NCI-H1930 (cell line): ENCODE measurements around the gene TUBA8.
"Not testable (repeated sequence)": the region's sequence is repeated elsewhere in the genome, so short reads cannot be mapped to it uniquely, and the experiment has no call there.

ENCODE experiments used
- DNase-seq, 2 experiments: peaks; one replicate each; lab custom pipeline; 2025; lab: John Stamatoyannopoulos, UW

The TUBA8 gene

DNA sequence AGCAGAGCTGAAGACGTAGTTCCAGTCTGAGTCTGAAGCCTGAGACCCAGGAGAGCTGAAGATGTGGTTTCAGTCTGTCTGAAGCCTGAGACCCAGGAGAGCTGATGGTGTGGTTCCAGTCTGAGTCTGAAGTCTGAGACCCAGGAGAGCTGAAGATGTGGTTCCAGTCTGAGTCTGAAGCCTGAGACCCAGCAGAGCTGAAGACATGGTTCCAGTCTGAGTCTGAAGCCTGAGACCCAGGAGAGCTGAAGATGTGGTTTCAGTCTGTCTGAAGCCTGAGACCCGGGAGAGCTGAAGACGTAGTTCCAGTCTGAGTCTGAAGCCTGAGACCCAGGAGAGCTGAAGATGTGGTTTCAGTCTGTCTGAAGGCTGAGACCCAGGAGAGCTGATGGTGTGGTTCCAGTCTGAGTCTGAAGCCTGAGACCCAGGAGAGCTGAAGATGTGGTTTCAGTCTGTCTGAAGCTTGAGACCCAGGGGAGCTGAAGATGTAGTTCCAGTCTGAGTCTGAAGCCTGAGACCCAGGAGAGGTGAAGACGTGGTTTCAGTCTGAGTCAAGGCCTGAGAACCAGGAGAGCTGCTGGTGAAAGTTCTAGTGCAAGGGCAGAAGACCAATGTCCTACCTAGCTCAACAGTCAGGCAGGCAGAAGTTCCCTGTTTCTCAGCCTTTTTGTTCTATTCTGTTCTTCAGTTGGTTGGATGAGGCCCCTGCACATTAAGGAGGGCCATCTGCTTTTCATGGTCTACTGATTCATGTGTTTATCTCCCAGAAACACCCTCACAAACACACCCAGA lies 3.9 kb upstream of the TUBA8 start:
- not testable (repeated sequence) for DNase-seq

DNA sequence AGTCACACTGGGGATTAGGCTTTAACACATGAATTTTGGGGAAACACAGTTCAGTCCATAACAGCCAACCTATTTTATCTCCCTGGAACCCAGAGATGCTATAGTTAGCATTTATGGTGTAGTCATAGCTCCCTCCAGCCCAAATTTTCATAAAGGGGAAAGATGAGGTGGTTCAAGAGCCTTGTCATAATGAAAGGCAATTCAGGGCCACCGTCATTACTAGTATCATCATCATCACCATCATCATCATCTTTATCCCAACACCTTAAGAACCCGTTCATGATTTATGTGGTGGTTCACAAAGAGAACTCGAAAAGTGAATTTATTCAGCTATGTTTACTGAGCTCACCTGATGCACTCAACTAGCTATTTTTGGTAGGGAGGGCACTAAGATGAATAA lies 2.4 kb upstream of the TUBA8 start:
- DNase-seq, result no peak

DNA sequence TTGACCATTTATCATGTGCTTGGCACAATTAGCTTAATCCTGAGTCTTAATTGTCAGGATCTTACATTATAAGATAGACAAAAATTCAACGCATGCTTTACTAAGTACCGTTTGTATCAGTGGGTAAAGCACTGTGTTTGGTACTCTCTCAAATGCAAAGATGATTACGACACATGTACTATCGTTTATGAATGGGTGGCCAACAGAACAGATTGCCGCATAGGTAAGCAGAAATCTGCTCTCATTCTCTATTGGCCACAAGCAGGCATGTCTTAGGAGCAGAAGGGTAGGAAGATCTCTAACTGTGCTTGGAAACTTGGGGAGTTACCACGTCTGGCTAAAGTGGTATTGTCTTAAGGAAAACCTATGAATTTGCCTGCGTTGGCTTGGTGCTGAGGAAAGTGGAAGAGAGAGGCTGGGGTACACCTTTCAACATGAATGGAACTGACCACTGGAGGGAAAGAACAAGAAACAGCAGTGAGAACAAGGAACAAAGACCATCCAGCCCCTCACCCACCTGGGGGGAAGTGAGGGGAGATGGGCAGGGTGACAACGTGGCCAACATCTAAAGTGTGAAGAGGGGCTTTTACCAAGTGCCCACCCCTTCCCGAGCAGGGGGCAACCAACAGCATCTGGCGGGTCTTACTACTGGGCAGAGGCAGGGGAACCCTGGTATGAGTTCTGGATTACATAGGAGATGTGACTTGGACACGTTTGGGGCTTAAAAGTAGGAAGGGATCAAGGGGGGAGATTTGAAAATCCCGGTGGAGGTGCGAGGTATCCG lies 1.0 kb upstream of the TUBA8 start:
- no peak for DNase-seq

DNA sequence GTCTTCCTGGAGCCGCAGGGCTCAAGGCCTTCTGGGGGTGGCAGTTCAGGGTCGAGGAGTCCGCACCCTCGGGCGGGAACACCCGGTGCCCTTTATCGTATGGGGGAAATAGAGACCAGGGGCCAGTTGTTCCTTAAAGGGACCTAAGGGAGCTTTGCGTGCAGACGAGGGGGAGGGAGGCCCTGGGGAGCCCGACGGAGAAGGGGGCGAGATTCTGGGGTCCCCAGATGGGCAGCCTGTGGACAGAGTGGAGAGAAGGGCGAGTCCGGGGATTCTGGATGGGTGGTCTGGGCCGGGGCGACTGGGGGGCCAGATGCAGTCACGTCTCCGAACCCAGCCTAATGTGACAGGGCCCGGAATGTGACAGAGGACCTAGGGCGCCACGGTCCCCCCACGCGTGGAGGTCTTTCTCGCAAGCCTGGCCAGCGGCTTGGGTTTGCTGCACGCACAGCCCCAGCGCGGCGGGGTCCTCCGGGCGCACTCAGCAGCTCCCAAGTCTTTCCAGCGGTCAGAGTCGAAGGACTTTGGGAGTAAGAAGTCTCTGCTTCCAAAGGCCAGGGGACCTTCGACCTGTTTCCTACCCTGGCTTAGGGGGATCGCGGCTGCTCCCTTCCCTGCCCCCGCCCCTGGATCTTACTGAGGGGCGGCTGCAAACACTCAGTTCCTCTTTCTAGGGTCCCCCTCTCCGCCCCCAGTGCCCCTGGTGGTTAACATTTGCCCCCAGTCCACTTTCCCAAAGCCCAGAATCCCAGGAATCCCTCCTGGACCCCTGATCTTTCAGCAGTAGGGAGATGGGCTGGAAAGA lies 547 bp downstream of the TUBA8 start:
- no peak for DNase-seq

DNA sequence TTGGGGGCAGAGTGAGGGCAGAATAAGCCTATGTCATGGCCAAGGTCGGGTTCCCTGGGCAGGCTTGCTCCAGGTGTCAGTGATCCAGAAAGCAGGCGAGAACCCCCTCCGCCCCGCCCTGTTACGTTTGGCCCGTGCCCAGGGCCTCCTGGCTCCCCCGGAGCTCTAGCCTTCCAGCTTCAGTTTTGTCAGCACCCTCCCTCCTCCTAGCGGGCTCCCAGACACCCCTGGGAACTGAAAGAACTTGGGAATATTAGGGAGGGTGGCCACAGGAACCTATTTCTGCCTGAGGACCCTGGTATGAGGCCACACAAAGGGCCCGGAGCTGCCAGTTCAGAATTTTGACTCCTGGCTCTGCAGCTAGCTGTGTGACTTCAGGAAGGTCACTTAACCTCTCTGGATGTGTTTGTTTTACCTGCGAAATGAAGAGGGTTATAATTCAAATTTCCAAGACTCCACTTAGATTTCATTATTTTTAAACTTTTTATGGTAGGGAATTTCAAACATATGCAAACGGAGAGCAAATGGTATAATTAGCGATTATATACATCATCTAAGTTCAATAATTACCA lies 1.2 kb downstream of the TUBA8 start:
- no peak for DNase-seq

DNA sequence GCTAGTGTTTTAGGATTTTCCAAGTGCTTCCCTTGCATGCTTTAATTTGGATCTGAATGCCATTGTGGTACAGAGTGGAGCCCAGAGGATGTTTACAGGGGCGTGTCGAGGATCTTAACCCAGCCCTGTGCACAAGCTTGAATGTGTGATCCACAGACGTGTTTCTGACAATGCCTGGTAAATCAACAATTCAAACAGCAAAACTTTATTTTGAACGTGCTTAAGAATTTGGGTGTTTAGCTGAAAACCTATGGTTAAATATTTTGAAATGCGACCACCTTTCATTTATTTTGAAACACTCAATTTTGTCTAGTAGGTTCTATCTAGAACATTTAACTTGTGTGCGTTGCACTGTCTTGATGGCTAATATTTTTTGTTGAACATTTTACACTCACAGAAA lies 1.8 kb downstream of the TUBA8 start:
- no peak for DNase-seq

DNA sequence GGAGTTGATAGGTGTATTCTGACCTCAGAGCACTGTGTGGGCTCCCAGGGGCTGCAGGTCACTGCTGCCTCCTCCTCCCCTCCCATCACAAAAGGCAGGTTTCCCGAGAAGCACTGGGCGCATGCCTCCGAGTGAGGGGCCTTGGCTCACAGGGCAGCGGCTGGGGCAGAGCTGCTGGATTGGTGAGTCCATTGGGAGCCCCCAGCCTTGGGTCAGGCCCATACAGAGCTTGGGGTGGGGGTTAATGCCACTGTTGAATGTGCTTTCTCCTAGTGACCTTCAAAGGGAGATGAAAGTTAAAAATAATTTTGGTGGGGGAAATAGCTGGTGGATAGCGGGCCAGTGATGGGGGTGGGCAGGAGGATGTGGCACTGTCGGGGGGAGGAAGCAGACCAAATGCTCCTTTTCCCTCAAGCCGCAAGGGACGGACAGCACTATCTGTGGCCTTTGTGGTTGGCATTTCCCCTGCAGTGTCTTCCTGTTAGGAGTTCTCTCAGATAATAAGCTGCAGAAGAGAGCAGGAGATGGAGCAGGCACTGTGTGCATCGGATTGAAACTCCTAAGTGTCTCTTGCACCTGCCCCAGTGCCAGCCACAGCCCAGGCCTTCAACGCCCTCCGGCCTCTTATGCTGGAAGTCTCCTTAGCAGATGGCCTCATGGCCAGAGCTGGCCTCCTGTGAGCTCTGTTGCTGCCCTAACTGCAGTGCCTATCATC lies 3.2 kb downstream of the TUBA8 start:
- DNase-seq, result no peak

DNA sequence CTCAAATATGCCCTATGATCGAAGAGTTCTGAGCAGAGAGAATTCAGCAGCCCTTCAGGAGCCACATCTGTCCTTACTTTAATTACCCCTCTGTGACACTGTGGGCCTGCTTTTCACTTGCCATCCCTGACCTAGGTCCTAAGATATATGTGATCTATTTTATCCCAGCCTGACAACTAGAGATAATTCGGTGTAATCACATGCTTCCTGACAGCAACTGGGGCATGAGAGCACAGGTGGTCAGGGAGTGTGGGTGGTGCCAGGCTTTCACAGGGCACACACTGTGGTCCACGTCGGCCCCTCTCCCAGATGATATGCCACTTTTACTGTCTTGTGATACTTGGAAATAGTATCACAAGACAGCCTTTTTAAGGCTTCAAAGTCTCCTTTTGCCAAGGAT lies 3.9 kb downstream of the TUBA8 start:
- DNase-seq, result no peak

DNA sequence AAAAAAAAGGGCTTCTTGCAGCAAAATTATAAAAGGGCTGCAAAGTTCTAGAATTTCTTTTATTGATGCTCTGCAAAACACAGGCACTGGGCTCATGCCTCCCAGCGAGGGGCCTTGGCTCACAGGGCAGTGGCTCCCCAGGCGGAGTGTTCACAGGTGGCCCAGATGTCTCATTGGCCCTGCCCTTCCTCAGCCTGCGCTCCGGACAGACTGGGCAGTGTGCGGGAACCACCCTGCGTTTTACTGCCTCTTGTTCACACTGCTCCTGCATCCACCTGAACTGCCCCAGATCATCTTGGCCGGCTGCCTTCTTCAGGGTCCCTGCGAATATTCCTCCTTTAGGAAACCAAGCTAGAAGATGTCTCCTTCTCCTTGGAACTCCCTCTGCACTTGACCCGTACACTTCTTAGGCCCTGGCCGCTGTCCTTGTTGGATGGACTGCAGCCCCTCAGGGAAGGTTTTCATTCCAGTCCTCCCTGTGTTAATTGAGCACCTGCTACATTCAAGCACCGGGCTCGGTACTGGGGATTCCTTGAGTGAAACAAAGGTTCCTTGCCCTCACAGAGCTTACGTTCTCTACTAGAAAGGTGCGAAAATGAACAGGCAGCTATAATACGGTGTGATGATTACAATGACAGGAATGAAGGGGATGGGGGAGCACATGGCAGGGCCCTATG lies 4.5 kb downstream of the TUBA8 start:
- no peak for DNase-seq

DNA sequence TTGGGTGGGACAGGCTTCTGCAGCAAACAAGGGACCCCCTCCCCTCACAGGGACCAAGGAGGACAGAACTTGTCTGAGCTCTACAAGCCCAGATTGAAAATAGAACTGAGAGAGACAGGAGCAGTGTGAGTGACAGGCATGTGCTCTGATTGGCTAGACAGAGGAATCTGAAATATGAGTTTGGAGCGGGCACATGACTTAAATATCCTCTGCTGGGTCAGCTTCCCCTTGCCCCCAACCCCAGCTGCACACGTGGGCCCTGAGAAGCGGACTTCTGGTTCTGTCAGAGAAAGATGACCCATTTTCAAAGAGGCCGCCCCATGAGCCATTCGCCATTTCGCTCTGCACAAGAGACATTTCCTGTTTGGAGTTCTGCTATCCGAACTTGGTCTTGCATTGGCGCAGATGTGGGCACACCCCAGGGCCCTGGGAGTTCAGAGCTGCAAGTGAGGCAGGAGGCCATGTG lies 5.3 kb downstream of the TUBA8 start:
- DNase-seq, result no peak

DNA sequence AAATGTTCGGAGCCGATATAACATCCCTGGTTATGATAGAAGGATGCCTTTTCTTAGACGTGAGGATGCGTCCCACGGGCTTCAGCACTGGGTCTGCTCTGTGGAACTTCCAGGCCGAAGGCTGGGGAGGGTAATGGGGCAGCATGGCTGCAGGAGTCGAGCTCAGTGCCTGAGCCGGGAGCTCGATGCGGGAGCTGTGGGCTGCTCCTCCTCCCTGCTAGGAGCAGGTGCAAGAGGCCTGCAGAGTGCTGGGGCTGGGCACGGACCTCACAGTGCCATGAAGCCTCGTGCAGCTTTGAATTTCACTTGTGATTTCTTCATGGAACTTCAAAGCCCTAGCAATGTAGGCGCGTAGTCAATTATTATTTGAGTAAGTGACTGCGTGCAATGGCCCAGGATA lies 6.0 kb downstream of the TUBA8 start:
- DNase-seq, result no peak

DNA sequence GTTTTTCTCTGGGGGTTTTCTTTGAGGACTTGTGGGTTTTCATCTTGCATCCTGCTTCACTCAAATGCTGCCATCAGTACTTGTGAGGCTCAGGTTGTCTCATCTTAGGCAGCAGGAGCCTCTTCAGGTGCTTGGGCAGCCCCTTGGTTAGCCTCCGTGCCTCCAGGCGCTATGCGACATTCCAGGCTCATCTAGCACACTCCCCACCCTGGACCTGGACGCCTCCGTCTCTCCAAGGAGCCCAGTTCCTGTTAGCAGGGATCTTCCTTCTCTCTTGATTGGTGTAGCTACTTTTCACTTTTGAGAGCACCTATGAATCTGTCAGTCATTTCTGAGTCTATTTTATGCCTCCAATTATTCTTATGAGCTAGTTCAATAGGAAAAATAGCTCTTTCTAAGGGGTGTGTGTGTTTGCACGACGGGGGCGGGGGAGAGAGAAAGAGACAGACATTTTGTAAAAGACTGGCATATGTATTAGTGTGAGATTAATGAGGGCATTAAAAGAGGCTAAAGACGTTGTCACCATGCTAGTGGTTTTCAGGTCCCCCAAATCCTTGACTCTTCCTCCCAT lies 7.8 kb downstream of the TUBA8 start:
- no peak for DNase-seq

DNA sequence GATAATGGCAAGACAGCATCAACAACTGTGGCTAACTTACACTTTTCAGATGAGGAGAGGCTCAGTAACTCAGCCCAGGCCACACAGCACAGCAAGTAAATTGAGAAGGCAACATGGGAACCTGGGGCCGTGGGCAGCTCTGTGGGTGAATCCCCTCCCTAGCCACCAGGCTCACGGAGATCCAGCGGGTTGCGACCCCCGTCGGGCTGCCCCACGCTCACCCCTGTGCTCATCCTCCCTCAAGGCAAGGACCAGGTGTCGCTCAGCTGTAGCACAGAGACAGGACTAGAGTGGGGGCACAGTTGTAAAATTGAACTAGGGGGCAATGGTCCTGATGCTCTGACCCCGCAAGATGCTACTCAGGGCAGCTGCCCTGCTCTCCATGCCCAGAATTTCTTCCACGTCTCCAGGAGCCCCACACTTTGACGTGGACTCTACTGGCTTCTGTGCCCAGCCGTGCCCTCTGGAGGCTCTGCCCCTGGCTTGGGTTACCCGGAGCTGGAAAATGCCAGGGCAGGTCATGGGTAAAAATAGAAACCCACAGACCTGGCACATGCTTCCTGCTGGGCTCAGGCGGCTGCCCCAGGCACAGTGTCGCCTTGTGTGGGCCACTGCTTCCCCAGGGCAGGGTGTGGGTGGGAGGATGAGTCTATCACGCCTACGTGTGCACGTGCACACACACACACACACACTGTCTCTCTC lies 9.0 kb downstream of the TUBA8 start:
- DNase-seq, result no peak

DNA sequence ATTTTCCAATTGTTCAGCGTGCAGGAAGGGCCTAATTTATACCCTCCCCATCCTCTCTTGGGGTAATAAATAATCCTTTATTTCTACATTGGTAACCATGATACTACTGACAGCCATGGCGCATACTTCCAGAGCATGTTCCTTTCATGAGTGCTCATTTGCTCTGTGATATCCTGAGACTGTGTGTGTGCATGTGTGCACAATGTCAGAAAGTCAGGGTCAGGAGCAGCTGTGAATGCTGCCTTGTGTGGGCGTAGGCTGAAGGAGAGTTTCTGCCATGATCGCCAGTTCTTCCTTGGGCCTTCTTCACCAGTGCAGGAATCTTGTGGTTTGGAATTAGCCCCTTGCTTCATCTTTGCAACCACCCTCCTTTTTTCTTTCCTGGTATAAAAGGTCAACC lies 10.2 kb downstream of the TUBA8 start:
- no peak for DNase-seq

DNA sequence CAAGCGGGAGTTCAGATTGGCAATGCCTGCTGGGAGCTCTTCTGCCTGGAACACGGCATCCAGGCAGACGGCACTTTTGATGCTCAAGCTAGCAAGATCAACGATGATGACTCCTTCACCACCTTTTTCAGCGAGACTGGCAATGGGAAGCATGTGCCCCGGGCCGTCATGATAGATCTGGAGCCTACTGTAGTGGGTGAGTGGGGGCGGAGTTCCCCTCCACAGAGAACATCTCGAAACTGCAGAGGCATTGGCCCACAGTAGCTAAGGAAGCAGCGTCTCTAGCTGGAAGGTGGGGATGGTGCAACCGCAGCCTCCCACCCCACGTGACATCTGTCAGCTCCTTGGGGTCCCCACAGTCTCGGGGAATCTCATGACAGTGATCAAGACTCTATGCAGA lies 10.9 kb downstream of the TUBA8 start:
- no peak for DNase-seq

DNA sequence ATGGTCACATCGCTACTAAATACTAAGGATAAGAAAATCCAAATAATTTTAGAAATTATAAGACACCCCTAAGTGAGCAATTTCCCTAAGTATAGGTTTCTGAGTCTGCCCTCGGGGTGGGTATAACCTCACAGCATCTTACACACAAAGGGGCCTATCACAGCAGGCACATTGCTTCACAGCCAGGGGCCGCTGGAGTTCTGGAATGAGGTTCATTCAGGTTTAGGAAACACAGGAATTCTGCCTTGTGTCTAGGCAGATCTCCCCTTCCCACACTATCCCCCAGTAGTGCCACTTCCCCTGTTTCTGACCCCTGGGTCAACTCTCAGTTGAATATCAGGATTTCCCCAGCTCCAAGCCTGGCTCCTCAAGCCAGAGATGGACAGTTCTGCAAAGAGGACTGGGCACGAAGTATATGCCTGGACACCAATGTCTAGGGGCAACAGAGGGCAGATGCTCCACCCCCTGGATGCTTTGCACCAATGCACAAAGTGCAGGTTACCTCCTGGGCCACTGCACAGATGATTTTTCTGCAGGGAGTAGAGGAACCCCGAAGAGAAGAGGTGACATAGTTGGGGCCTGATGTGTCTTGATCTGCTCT lies 11.4 kb downstream of the TUBA8 start:
- DNase-seq, result no peak

DNA sequence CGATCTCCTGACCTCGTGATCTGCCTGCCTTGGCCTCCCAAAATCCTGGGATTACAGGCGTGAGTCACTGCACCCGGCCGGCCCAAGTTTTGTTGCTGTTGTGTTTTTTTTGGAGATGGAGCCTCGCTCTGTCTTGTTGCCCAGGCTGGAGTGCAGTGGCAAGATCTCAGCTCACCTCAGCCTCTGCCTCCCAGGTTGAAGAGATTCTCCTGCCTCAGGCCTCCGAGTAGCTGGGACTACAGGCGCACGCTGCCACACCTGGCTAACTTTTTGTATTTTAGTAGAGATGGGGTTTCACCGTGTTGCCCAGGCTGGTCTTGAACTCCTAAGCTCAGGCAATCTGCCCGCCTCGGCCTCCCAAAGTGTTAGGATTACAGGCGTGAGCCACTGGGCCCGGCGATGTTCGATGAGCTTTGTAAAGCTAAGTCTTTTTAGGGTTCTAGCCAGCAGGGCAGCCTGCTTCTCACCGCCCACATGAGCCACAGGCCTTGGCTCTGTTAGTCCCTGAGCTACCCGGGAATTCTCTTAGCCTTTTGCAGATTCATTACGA lies 12.9 kb downstream of the TUBA8 start:
- DNase-seq, result not testable (repeated sequence)

DNA sequence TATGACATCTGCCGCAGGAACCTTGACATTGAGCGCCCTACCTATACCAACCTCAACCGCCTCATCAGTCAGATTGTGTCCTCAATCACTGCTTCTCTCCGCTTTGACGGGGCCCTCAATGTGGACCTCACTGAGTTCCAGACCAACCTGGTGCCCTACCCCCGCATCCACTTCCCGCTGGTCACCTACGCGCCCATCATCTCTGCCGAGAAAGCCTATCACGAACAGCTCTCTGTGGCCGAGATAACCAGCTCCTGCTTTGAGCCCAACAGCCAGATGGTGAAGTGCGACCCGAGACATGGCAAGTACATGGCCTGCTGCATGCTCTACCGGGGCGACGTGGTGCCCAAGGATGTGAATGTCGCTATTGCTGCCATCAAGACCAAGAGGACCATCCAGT lies 16.0 kb downstream of the TUBA8 start:
- DNase-seq, result no peak

DNA sequence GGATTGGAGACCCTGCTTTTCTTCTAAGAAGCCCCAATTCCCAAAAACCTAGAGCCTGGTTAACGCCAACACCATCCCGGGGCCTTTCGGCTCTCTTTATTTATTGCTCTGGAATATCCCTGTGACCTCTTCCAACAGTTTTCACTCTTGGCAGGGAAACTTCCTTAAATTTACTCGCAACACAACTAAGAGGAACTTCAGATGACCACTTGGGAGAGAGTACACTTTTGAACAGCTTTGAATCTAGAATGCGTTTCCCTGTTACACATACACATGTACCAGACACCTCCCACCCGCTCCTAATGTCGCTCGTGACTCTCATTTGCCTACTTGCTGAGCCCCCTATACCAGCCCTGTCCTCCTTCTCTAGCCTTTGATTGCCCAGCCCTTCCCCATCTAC lies 19.4 kb downstream of the TUBA8 start:
- no peak for DNase-seq
